ENCODE data around the gene C2orf42. TPM values are rescaled to one million over a fixed set of nuclear protein-coding genes. Genes with fewer than 3 reads are reported as not detected.
A peak's percentile ranks its signal among the peaks of the same experiment; 100 is the strongest.
"Not testable (repeated sequence)": the region's sequence is repeated elsewhere in the genome, so short reads cannot be mapped to it uniquely, and the experiment has no call there.

Gene C2orf42
- 11.7 TPM for polyA plus RNA-seq (2013, experiment 1 of 4)
- polyA plus RNA-seq (2013, experiment 2 of 4), result 9.4 TPM
- polyA plus RNA-seq (2013, experiment 3 of 4), result 9.3 TPM
- polyA plus RNA-seq (2013, experiment 4 of 4), result 11.1 TPM

- no peaks in the 10 kb centered on the region for H3K36me3 ChIP-seq (ENCODE audit: control insufficient read depth, insufficient read depth, low read length)
- peak within 1 kb of the TSS; percentile 94 for H3K27ac ChIP-seq (ENCODE audit: insufficient read depth, low read depth, low read length, poor library complexity, severe bottlenecking)
- H3K4me1 ChIP-seq (ENCODE audit: control insufficient read depth, insufficient read depth, low read length), result no peaks in the 10 kb centered on the region
- peak within 1 kb of the TSS; percentile 87 for H3K4me3 ChIP-seq (ENCODE audit: insufficient read depth, low read depth, low read length)
- 1% methylated on average over 60 of the region's 60 CpGs for WGBS, 2 experiments
- H3K27me3 ChIP-seq (ENCODE audit: control insufficient read depth, insufficient read depth, low read length, poor library complexity, severe bottlenecking), result no peaks in the 10 kb centered on the region
- no peaks in the 10 kb centered on the region for H3K9me3 ChIP-seq (ENCODE audit: control insufficient read depth, low read length)
Observed at GRCh38 chr2:70190418-70191243, at the start of gene C2orf42. TSS of gene C2orf42 (minus strand) at chr2:70191019. CDS start at chr2:70181985, 9,034 bp downstream.

- Histone ChIP-seq H3K27me3 (ENCODE audit: control insufficient read depth, insufficient read depth, low read length, poor library complexity, severe bottlenecking) (no peaks in the 10 kb centered on the region), H3K4me1 (ENCODE audit: control insufficient read depth, insufficient read depth, low read length) (peaks cover 6% of the 10 kb centered on the region), H3K9me3 (ENCODE audit: control insufficient read depth, low read length) (no peaks in the 10 kb centered on the region), H3K27ac (ENCODE audit: insufficient read depth, low read depth, low read length, poor library complexity, severe bottlenecking) (no peak overlapping the region), H3K36me3 (ENCODE audit: control insufficient read depth, insufficient read depth, low read length) (peaks cover 10% of the 10 kb centered on the region), H3K4me3 (ENCODE audit: insufficient read depth, low read depth, low read length) (no peak overlapping the region)
- 90 to 94% methylated on average over 2 of the region's 3 CpGs for WGBS, 2 experiments
Observed at GRCh38 chr2:70240599-70240998, 49.8 kb upstream of the C2orf42 start.

- Histone ChIP-seq H3K9me3 (ENCODE audit: control insufficient read depth, low read length) (no peaks in the 10 kb centered on the region), H3K27ac (ENCODE audit: insufficient read depth, low read depth, low read length, poor library complexity, severe bottlenecking) (no peak overlapping the region), H3K36me3 (ENCODE audit: control insufficient read depth, insufficient read depth, low read length) (peaks cover 46% of the 10 kb centered on the region), H3K27me3 (ENCODE audit: control insufficient read depth, insufficient read depth, low read length, poor library complexity, severe bottlenecking) (no peaks in the 10 kb centered on the region), H3K4me3 (ENCODE audit: insufficient read depth, low read depth, low read length) (no peak overlapping the region), H3K4me1 (ENCODE audit: control insufficient read depth, insufficient read depth, low read length) (no peaks in the 10 kb centered on the region)
- 93 to 100% methylated on average over 2 to 3 of the region's 3 CpGs for WGBS, 2 experiments
Observed at GRCh38 chr2:70233926-70234325, 43.1 kb upstream of the C2orf42 start.

GRCh38 chr2:70226781-70227180 is 36.0 kb upstream of the C2orf42 start:
- H3K4me3 ChIP-seq (ENCODE audit: insufficient read depth, low read depth, low read length), result no peak overlapping the region
- H3K27ac ChIP-seq (ENCODE audit: insufficient read depth, low read depth, low read length, poor library complexity, severe bottlenecking), result no peak overlapping the region
- H3K9me3 ChIP-seq (ENCODE audit: control insufficient read depth, low read length), result no peaks in the 10 kb centered on the region
- WGBS, 2 experiments, result 92 to 94% methylated on average over 2 of the region's 2 CpGs
- H3K36me3 ChIP-seq (ENCODE audit: control insufficient read depth, insufficient read depth, low read length), result peaks cover 53% of the 10 kb centered on the region
- no peaks in the 10 kb centered on the region for H3K4me1 ChIP-seq (ENCODE audit: control insufficient read depth, insufficient read depth, low read length)
- H3K27me3 ChIP-seq (ENCODE audit: control insufficient read depth, insufficient read depth, low read length, poor library complexity, severe bottlenecking), result no peaks in the 10 kb centered on the region

GRCh38 chr2:70223305-70223704 is 32.5 kb upstream of the C2orf42 start:
- not testable (repeated sequence) for H3K27me3 ChIP-seq (ENCODE audit: control insufficient read depth, insufficient read depth, low read length, poor library complexity, severe bottlenecking); H3K4me3 ChIP-seq (ENCODE audit: insufficient read depth, low read depth, low read length); H3K27ac ChIP-seq (ENCODE audit: insufficient read depth, low read depth, low read length, poor library complexity, severe bottlenecking); H3K9me3 ChIP-seq (ENCODE audit: control insufficient read depth, low read length); H3K4me1 ChIP-seq (ENCODE audit: control insufficient read depth, insufficient read depth, low read length)
- 97 to 98% methylated on average over 3 of the region's 3 CpGs for WGBS, 2 experiments
- H3K36me3 ChIP-seq (ENCODE audit: control insufficient read depth, insufficient read depth, low read length), result peaks cover 44% of the 10 kb centered on the region

- no peak overlapping the region for H3K4me3 ChIP-seq (ENCODE audit: insufficient read depth, low read depth, low read length)
- no peaks in the 10 kb centered on the region for H3K9me3 ChIP-seq (ENCODE audit: control insufficient read depth, low read length)
- 92 to 94% methylated on average over 2 to 3 of the region's 3 CpGs for WGBS, 2 experiments
- H3K27ac ChIP-seq (ENCODE audit: insufficient read depth, low read depth, low read length, poor library complexity, severe bottlenecking), result no peak overlapping the region
- peaks cover 47% of the 10 kb centered on the region for H3K36me3 ChIP-seq (ENCODE audit: control insufficient read depth, insufficient read depth, low read length)
- H3K4me1 ChIP-seq (ENCODE audit: control insufficient read depth, insufficient read depth, low read length), result no peaks in the 10 kb centered on the region
- H3K27me3 ChIP-seq (ENCODE audit: control insufficient read depth, insufficient read depth, low read length, poor library complexity, severe bottlenecking), result no peaks in the 10 kb centered on the region
Observed at GRCh38 chr2:70214953-70215549, 24.2 kb upstream of the C2orf42 start.

- Histone ChIP-seq H3K4me1 (ENCODE audit: control insufficient read depth, insufficient read depth, low read length) (no peaks in the 10 kb centered on the region), H3K27me3 (ENCODE audit: control insufficient read depth, insufficient read depth, low read length, poor library complexity, severe bottlenecking) (no peaks in the 10 kb centered on the region), H3K4me3 (ENCODE audit: insufficient read depth, low read depth, low read length) (no peak overlapping the region), H3K36me3 (ENCODE audit: control insufficient read depth, insufficient read depth, low read length) (peaks cover 46% of the 10 kb centered on the region), H3K9me3 (ENCODE audit: control insufficient read depth, low read length) (no peaks in the 10 kb centered on the region), H3K27ac (ENCODE audit: insufficient read depth, low read depth, low read length, poor library complexity, severe bottlenecking) (no peak overlapping the region)
- 94 to 100% methylated on average over 1 of the region's 1 CpG for WGBS, 2 experiments
Observed at GRCh38 chr2:70214365-70214764, 23.5 kb upstream of the C2orf42 start.

GRCh38 chr2:70212298-70212932 is 21.6 kb upstream of the C2orf42 start:
- Histone ChIP-seq H3K36me3 (ENCODE audit: control insufficient read depth, insufficient read depth, low read length) (peaks cover 29% of the 10 kb centered on the region), H3K4me1 (ENCODE audit: control insufficient read depth, insufficient read depth, low read length) (no peaks in the 10 kb centered on the region), H3K27me3 (ENCODE audit: control insufficient read depth, insufficient read depth, low read length, poor library complexity, severe bottlenecking) (no peaks in the 10 kb centered on the region), H3K4me3 (ENCODE audit: insufficient read depth, low read depth, low read length) (no peak overlapping the region), H3K9me3 (ENCODE audit: control insufficient read depth, low read length) (no peaks in the 10 kb centered on the region), H3K27ac (ENCODE audit: insufficient read depth, low read depth, low read length, poor library complexity, severe bottlenecking) (no peak overlapping the region)
- WGBS, 2 experiments, result 94 to 98% methylated on average over 3 of the region's 3 CpGs

- no peaks in the 10 kb centered on the region for H3K4me1 ChIP-seq (ENCODE audit: control insufficient read depth, insufficient read depth, low read length)
- no peaks in the 10 kb centered on the region for H3K9me3 ChIP-seq (ENCODE audit: control insufficient read depth, low read length)
- H3K27me3 ChIP-seq (ENCODE audit: control insufficient read depth, insufficient read depth, low read length, poor library complexity, severe bottlenecking), result no peaks in the 10 kb centered on the region
- no peak overlapping the region for H3K27ac ChIP-seq (ENCODE audit: insufficient read depth, low read depth, low read length, poor library complexity, severe bottlenecking)
- WGBS, 2 experiments, result 92 to 93% methylated on average over 2 of the region's 2 CpGs
- H3K4me3 ChIP-seq (ENCODE audit: insufficient read depth, low read depth, low read length), result no peak overlapping the region
- H3K36me3 ChIP-seq (ENCODE audit: control insufficient read depth, insufficient read depth, low read length), result peaks cover 26% of the 10 kb centered on the region
Observed at GRCh38 chr2:70211595-70211994, 20.8 kb upstream of the C2orf42 start.

GRCh38 chr2:70204452-70204851 is 13.6 kb upstream of the C2orf42 start:
- Histone ChIP-seq H3K9me3 (ENCODE audit: control insufficient read depth, low read length) (peaks cover 2% of the 10 kb centered on the region), H3K4me3 (ENCODE audit: insufficient read depth, low read depth, low read length) (no peak overlapping the region), H3K27me3 (ENCODE audit: control insufficient read depth, insufficient read depth, low read length, poor library complexity, severe bottlenecking) (no peaks in the 10 kb centered on the region), H3K4me1 (ENCODE audit: control insufficient read depth, insufficient read depth, low read length) (no peaks in the 10 kb centered on the region), H3K36me3 (ENCODE audit: control insufficient read depth, insufficient read depth, low read length) (no peaks in the 10 kb centered on the region), H3K27ac (ENCODE audit: insufficient read depth, low read depth, low read length, poor library complexity, severe bottlenecking) (no peak overlapping the region)
- WGBS, 2 experiments, result 93 to 96% methylated on average over 8 of the region's 8 CpGs
